ENCODE results near the gene SEMG1. TPM values are rescaled to one million over a fixed set of nuclear protein-coding genes. Genes with fewer than 3 reads are reported as not detected.
A peak's percentile ranks its signal among the peaks of the same experiment; 100 is the strongest.

Gene SEMG1
- total RNA-seq, 1 experiment from 2014 or later, result 2.1 TPM

GRCh38 chr20:45235995-45236394, 29.2 kb downstream of the SEMG1 start:
- Mint-ChIP-seq H3K4me1 (no peaks in the 10 kb centered on the region), H3K27me3 (ENCODE audit: low read depth) (peaks cover 14% of the 10 kb centered on the region), H3K27ac (no peak overlapping the region), H3K36me3 (no peaks in the 10 kb centered on the region), H3K4me3 (no peak overlapping the region), H3K9me3 (no peaks in the 10 kb centered on the region)
- CTCF ChIA-PET, result interaction anchor here (1.7 to 3.4 kb wide), 3 partner anchors 55 to 97 kb away, joined by 5 to 22 read pairs (median 8); no protein-coding TSS in a partner anchor
- POLR2A ChIA-PET, result no interaction called here
- ATAC-seq (peak; percentile 97), DNase-seq (ENCODE audit: low spot score) (peak; percentile 75)
- no peak for TF ChIP-seq HMGA2 (CRISPR knock-in tag; IDR thresholded peaks at IDR 0.05)
- peak; percentile 90 for TF ChIP-seq CTCF (IDR thresholded peaks at IDR 0.05)
- TF ChIP-seq ARID4B (CRISPR knock-in tag; IDR thresholded peaks at IDR 0.05; ENCODE audit: borderline replicate concordance), result no peak

- H3K27ac Mint-ChIP-seq, result no peak overlapping the region
These were observed 31.3 kb downstream of the SEMG1 start for GRCh38 chr20:45238139-45238538.

GRCh38 chr20:45246109-45246508, 39.3 kb downstream of the SEMG1 start:
- no peak overlapping the region for H3K4me3 Mint-ChIP-seq
- no peak for TF ChIP-seq ZNF396 (CRISPR knock-in tag; IDR thresholded peaks at IDR 0.05; ENCODE audit: borderline replicate concordance)
- no peak for TF ChIP-seq ELF4 (CRISPR knock-in tag; IDR thresholded peaks at IDR 0.05; ENCODE audit: low read depth)
- no peak for TF ChIP-seq ZNF532 (CRISPR knock-in tag; IDR thresholded peaks at IDR 0.05; ENCODE audit: borderline replicate concordance)
- no peak for TF ChIP-seq ZNF423 (CRISPR knock-in tag; IDR thresholded peaks at IDR 0.05)
- TF ChIP-seq CREB1 (CRISPR knock-in tag; IDR thresholded peaks at IDR 0.05), result no peak
- no peak for DNase-seq (ENCODE audit: low spot score)
- no peaks in the 10 kb centered on the region for H3K9me3 Mint-ChIP-seq
- no peak for ATAC-seq
- H3K4me1 Mint-ChIP-seq, result no peaks in the 10 kb centered on the region
- no peaks in the 10 kb centered on the region for H3K36me3 Mint-ChIP-seq
- POLR2A ChIA-PET, result no interaction called here
- peaks cover 18% of the 10 kb centered on the region for H3K27me3 Mint-ChIP-seq (ENCODE audit: low read depth)
- CTCF ChIA-PET, result interaction anchor here (0.7 to 3.4 kb wide), 5 partner anchors 13 to 66 kb away, joined by 3 to 13 read pairs (median 3); no protein-coding TSS in a partner anchor
- no peak overlapping the region for H3K27ac Mint-ChIP-seq

More at GRCh38 chr20:45238139-45238538, 31.3 kb downstream of the SEMG1 start:
- Mint-ChIP-seq H3K4me1 (no peaks in the 10 kb centered on the region), H3K4me3 (no peak overlapping the region), H3K9me3 (no peaks in the 10 kb centered on the region), H3K36me3 (no peaks in the 10 kb centered on the region), H3K27me3 (ENCODE audit: low read depth) (peaks cover 10% of the 10 kb centered on the region)
- ChIA-PET POLR2A (no interaction called here), CTCF (interaction anchor here (0.8 to 2.0 kb wide), 3 partner anchors 9 to 109 kb away, joined by 3 to 7 read pairs (median 3); no protein-coding TSS in a partner anchor)
- no peak for TF ChIP-seq HMGA2 (CRISPR knock-in tag; IDR thresholded peaks at IDR 0.05)
- no peak for TF ChIP-seq PRRX2 (CRISPR knock-in tag; IDR thresholded peaks at IDR 0.05)
- TF ChIP-seq RELA (CRISPR knock-in tag; IDR thresholded peaks at IDR 0.05; ENCODE audit: borderline replicate concordance), result no peak
- TF ChIP-seq ZMAT4 (CRISPR knock-in tag; IDR thresholded peaks at IDR 0.05), result no peak
- TF ChIP-seq NFYB (CRISPR knock-in tag; conservative IDR thresholded peaks at IDR 0.05; ENCODE audit: low read depth), result no peak
- TF ChIP-seq ZNF121 (CRISPR knock-in tag; IDR thresholded peaks at IDR 0.05), result no peak
- ATAC-seq (no peak), DNase-seq (ENCODE audit: low spot score) (no peak)
